SU-DHL-6 (cell line): ENCODE measurements around the gene B4GALNT3.

Experiments used
- H2AFZ ChIP-seq: fragments of 200-600 bp; sonication (generic); 2 replicates; pipeline ENCODE4 v1.6.1; 2014; ENCODE audit warnings: low read depth, mild to moderate bottlenecking, moderate library complexity, mixed read lengths, antibody characterized with exemption, low read length; ENCODE audit not compliant: severe bottlenecking
- H3F3A ChIP-seq: fragments of 200-600 bp; shearing (Covaris generic); 2 replicates; pipeline ENCODE4 v1.6.0; 2016; ENCODE audit warnings: antibody characterized with exemption, mild to moderate bottlenecking; ENCODE audit not compliant: insufficient read depth
- H3K27ac ChIP-seq: fragments of 200-600 bp; sonication (generic); 2 replicates; pipeline ENCODE4 v1.5.1; 2016; ENCODE audit warnings: low read depth, mild to moderate bottlenecking, low read length, moderate library complexity, mixed read lengths
- H3K27me3 ChIP-seq: fragments of 200-600 bp; sonication (generic), shearing (Covaris generic); 2 replicates; pipeline ENCODE4 v1.6.0; 2014; ENCODE audit warnings: mild to moderate bottlenecking, low read length
- H3K36me3 ChIP-seq: fragments of 200-600 bp; sonication (generic); 2 replicates; pipeline ENCODE4 v1.6.1; 2014; ENCODE audit warnings: mild to moderate bottlenecking, low read length, mixed read lengths
- H3K4me2 ChIP-seq: fragments of 300-600, 200-600 bp; shearing (Covaris generic), sonication (generic); 2 replicates; pipeline ENCODE4 v1.6.0; 2014; ENCODE audit warnings: low read length, low read depth, mild to moderate bottlenecking; ENCODE audit not compliant: poor library complexity, severe bottlenecking
- H3K4me3 ChIP-seq: fragments of 200-600 bp; sonication (generic); 2 replicates; pipeline ENCODE4 v1.5.1; 2014; ENCODE audit warnings: antibody characterized with exemption, low read length, mild to moderate bottlenecking, mixed read lengths; ENCODE audit not compliant: insufficient read depth, poor library complexity, severe bottlenecking
- H3K79me2 ChIP-seq: fragments of 200-600 bp; sonication (generic); 2 replicates; pipeline ENCODE4 v1.6.1; 2014; ENCODE audit warnings: mild to moderate bottlenecking, low read length, moderate library complexity; ENCODE audit not compliant: insufficient read depth
- H3K9ac ChIP-seq: fragments of 200-600 bp; sonication (generic); 2 replicates; pipeline ENCODE4 v1.7.0; 2014; ENCODE audit warnings: mild to moderate bottlenecking, low read length
- H3K9me2 ChIP-seq: fragments of 200-600 bp; sonication (generic); replicated peaks from 2 replicates; pipeline ENCODE4 v1.6.1; 2014; ENCODE audit warnings: low read length; ENCODE audit not compliant: insufficient read depth
- H3K9me3 ChIP-seq: fragments of 200-600 bp; sonication (generic); 2 replicates; pipeline ENCODE4 v1.6.1; 2014; ENCODE audit warnings: low read length, mixed read lengths; ENCODE audit not compliant: insufficient read depth
- H4K20me1 ChIP-seq: fragments of 200-600 bp; sonication (generic); 2 replicates; pipeline ENCODE4 v1.6.1; 2014; ENCODE audit warnings: low read depth, mild to moderate bottlenecking, antibody characterized with exemption, low read length, moderate library complexity, mixed read lengths
- CTCF ChIP-seq: fragments of 200-600 bp; sonication (generic); IDR thresholded peaks from one replicate; pipeline ENCODE4 v1.5.1; 2017; ENCODE audit warnings: antibody characterized with exemption, mild to moderate bottlenecking, low read length, moderate library complexity; ENCODE audit not compliant: insufficient read depth, poor library complexity, severe bottlenecking
- EZH2phosphoT487 ChIP-seq: fragments of 200-600 bp; sonication (generic), shearing (Covaris generic); conservative IDR thresholded peaks from 2 replicates; pipeline ENCODE4 v1.6.1; 2018; ENCODE audit warnings: mild to moderate bottlenecking, antibody characterized with exemption, low read length, moderate library complexity, mixed read lengths

B4GALNT3 gene

GRCh38 chr12:612886-613285 lies 153.1 kb downstream of the B4GALNT3 start:
- Histone ChIP-seq H3K36me3 (no peaks in the 10 kb centered on the region), H3K4me2 (no peak overlapping the region), H3K9me3 (no peaks in the 10 kb centered on the region)

More at GRCh38 chr12:612886-613285, 153.1 kb downstream of the B4GALNT3 start:
- Histone ChIP-seq H3K79me2 (no peaks in the 10 kb centered on the region), H3F3A (no peaks in the 10 kb centered on the region), H3K4me3 (no peak overlapping the region), H3K27ac (no peak overlapping the region), H3K9ac (no peak overlapping the region), H3K9me2 (no peaks in the 10 kb centered on the region), H3K27me3 (0 out of 2 replicates have a peak, but pooled peaks cover 3% of the 10 kb centered on the region), H2AFZ (no peak overlapping the region), H4K20me1 (no peaks in the 10 kb centered on the region)
- no peak for TF ChIP-seq EZH2phosphoT487
- no peak for TF ChIP-seq CTCF
